KOPT-K1 (cell line): ENCODE data around the gene TP53I13.

Experiments used
- H3K27ac ChIP-seq: fragments of 200-600 bp; sonication (generic); 2 replicates; pipeline ENCODE4 v1.5.1; 2016; ENCODE audit warnings: antibody characterized with exemption, mild to moderate bottlenecking, low read depth, low read length; ENCODE audit not compliant: poor library complexity, severe bottlenecking
- H3K36me3 ChIP-seq: fragments of 200-600 bp; sonication (generic); 2 replicates; pipeline ENCODE4 v1.5.1; 2017; ENCODE audit warnings: antibody characterized with exemption, mild to moderate bottlenecking, low read length, moderate library complexity; ENCODE audit not compliant: insufficient read depth
- H3K9me3 ChIP-seq: fragments of 200-600 bp; sonication (generic); 2 replicates; pipeline ENCODE4 v1.5.1; 2017; ENCODE audit warnings: antibody characterized with exemption, low read length, mild to moderate bottlenecking; ENCODE audit not compliant: insufficient read depth, poor library complexity, severe bottlenecking

TP53I13 gene

GRCh38 chr17:29620779-29621500 lies 52.4 kb downstream of the TP53I13 start:
- no peak overlapping the region for H3K27ac ChIP-seq
- H3K9me3 ChIP-seq = no peaks in the 10 kb centered on the region
- H3K36me3 ChIP-seq = peaks cover 6% of the 10 kb centered on the region; the same call in 1 of the 2 replicates

- H3K27ac ChIP-seq = no peak overlapping the region
- no peaks in the 10 kb centered on the region for H3K9me3 ChIP-seq
- peaks cover 13% of the 10 kb centered on the region for H3K36me3 ChIP-seq
Observed at GRCh38 chr17:29621751-29622194, 53.3 kb downstream of the TP53I13 start.
